ENCODE measurements around the gene HAPLN3. TPM values are rescaled to one million over a fixed set of nuclear protein-coding genes. Genes with fewer than 3 reads are reported as not detected.

The HAPLN3 gene
- total RNA-seq, 1 experiment from 2014 or later, result 168 TPM

DNA sequence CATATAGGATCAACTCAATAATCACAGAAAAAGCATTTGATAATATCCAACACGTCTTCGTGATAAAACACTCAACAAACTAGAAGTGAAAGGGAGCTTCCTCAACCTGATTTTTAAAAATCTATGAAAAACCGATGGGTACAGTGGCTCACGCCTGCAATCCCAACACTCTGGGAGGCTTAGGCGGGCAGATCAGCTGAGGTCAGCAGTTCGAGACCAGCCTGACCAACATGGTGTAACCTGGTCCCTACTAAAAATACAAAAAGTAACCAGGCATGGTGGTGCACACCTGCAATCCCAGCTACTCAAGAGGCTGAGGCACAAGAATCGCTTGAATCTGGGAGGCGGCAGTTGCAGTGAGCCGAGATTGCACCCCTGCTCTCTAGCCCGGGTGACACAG, 20.0 kb upstream of the HAPLN3 start:
- Histone ChIP-seq H3K9me3 (ENCODE audit: control insufficient read depth, insufficient read depth, low read depth, low read length) (no peaks in the 10 kb centered on the region), H3K4me3 (ENCODE audit: low read depth in 2 of 2, low read length in 2 of 2) (no peak overlapping the region), H3K27ac (ENCODE audit: low read length) (peak overlapping the region; percentile 5; the same call in 1 of the 2 replicates), H3K4me1 (ENCODE audit: control insufficient read depth, insufficient read depth, low read length) (peaks cover 45% of the 10 kb centered on the region), H3K27me3 (ENCODE audit: control insufficient read depth, insufficient read depth, low read length) (no peaks in the 10 kb centered on the region), H3K36me3 (ENCODE audit: control insufficient read depth, insufficient read depth, low read length) (peaks cover 4% of the 10 kb centered on the region; the same call in 1 of the 2 replicates)
- no TSS peak for BruUV-seq (replicated peaks)
- in situ Hi-C loops (cut with HindIII; ENCODE audit: low pct_unique_long_range_greater_than_20kb, low sequenced_read_pairs), result no loop called here
- POLR2A ChIA-PET, result no interaction called here
- DNase-seq (ENCODE audit: low read depth, low spot score) (no peak), ATAC-seq (no peak)
- TF ChIP-seq SIN3A (IDR thresholded peaks at IDR 0.05; ENCODE audit: borderline replicate concordance, insufficient read depth, low read depth, low read length) (no peak), POLR2AphosphoS5 (IDR thresholded peaks at IDR 0.05; ENCODE audit: low read depth, low read length) (no peak), TCF7L2 (IDR thresholded peaks at IDR 0.05; ENCODE audit: low read depth, low read length) (no peak)
- TF ChIP-seq, protein P1, sequence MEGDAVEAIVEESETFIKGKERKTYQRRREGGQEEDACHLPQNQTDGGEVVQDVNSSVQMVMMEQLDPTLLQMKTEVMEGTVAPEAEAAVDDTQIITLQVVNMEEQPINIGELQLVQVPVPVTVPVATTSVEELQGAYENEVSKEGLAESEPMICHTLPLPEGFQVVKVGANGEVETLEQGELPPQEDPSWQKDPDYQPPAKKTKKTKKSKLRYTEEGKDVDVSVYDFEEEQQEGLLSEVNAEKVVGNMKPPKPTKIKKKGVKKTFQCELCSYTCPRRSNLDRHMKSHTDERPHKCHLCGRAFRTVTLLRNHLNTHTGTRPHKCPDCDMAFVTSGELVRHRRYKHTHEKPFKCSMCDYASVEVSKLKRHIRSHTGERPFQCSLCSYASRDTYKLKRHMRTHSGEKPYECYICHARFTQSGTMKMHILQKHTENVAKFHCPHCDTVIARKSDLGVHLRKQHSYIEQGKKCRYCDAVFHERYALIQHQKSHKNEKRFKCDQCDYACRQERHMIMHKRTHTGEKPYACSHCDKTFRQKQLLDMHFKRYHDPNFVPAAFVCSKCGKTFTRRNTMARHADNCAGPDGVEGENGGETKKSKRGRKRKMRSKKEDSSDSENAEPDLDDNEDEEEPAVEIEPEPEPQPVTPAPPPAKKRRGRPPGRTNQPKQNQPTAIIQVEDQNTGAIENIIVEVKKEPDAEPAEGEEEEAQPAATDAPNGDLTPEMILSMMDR (IDR thresholded peaks at IDR 0.05), result no peak
- TF ChIP-seq, protein P2, sequence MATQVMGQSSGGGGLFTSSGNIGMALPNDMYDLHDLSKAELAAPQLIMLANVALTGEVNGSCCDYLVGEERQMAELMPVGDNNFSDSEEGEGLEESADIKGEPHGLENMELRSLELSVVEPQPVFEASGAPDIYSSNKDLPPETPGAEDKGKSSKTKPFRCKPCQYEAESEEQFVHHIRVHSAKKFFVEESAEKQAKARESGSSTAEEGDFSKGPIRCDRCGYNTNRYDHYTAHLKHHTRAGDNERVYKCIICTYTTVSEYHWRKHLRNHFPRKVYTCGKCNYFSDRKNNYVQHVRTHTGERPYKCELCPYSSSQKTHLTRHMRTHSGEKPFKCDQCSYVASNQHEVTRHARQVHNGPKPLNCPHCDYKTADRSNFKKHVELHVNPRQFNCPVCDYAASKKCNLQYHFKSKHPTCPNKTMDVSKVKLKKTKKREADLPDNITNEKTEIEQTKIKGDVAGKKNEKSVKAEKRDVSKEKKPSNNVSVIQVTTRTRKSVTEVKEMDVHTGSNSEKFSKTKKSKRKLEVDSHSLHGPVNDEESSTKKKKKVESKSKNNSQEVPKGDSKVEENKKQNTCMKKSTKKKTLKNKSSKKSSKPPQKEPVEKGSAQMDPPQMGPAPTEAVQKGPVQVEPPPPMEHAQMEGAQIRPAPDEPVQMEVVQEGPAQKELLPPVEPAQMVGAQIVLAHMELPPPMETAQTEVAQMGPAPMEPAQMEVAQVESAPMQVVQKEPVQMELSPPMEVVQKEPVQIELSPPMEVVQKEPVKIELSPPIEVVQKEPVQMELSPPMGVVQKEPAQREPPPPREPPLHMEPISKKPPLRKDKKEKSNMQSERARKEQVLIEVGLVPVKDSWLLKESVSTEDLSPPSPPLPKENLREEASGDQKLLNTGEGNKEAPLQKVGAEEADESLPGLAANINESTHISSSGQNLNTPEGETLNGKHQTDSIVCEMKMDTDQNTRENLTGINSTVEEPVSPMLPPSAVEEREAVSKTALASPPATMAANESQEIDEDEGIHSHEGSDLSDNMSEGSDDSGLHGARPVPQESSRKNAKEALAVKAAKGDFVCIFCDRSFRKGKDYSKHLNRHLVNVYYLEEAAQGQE (IDR thresholded peaks at IDR 0.05; ENCODE audit: insufficient read depth in 1 of 2, low read depth in 2 of 2, low read length in 1 of 2), result no peak
- CTCF ChIA-PET, result no interaction called here
- intact Hi-C loops (cut with micrococcal nuclease; ENCODE audit: unreplicated experiment), result no loop called here

DNA sequence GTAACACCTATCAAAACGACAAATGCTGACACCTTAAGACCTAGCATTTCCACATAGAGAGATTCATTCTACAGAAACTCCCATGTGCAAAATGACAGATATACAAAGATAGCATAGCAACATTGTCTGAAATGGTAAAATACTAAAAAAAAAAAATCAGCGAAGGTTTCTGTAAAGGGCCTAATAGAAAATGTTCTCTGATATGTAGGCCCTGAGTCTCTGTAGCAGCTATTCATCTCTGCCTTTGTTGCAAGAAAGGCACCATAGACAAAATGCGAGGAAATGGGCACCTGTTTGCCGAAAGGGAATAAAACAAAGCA, 18.5 kb upstream of the HAPLN3 start:
- peak overlapping the region; percentile 66 to 90 for H3K4me3 ChIP-seq (ENCODE audit: low read depth in 2 of 2, low read length in 2 of 2)
- no peak for DNase-seq (ENCODE audit: low read depth, low spot score)
- no peaks in the 10 kb centered on the region for H3K27me3 ChIP-seq (ENCODE audit: control insufficient read depth, insufficient read depth, low read length)
- peak overlapping the region; percentile 97 for H3K27ac ChIP-seq (ENCODE audit: low read length)
- H3K4me1 ChIP-seq (ENCODE audit: control insufficient read depth, insufficient read depth, low read length), result peaks cover 47% of the 10 kb centered on the region
- H3K9me3 ChIP-seq (ENCODE audit: control insufficient read depth, insufficient read depth, low read depth, low read length), result no peaks in the 10 kb centered on the region
- ATAC-seq, result no peak
- BruUV-seq (replicated peaks), result TSS peak; percentile 91
- ChIA-PET CTCF (interaction anchor here (0.7 to 1.2 kb wide), 2 partner anchors 9 to 90 kb away, joined by 3 read pairs; no protein-coding TSS in a partner anchor), POLR2A (interaction anchor here (0.6 kb wide), 1 partner anchor 68 kb away, joined by 3 read pairs; no protein-coding TSS in a partner anchor)
- in situ Hi-C loops (cut with HindIII; ENCODE audit: low pct_unique_long_range_greater_than_20kb, low sequenced_read_pairs) (no loop called here), intact Hi-C loops (cut with micrococcal nuclease; ENCODE audit: unreplicated experiment) (loop anchor here (5.0 kb wide), 1 partner anchor 68 kb away; no protein-coding TSS in a partner anchor)
- TF ChIP-seq SIN3A (IDR thresholded peaks at IDR 0.05; ENCODE audit: borderline replicate concordance, insufficient read depth, low read depth, low read length), result no peak
- TF ChIP-seq TCF7L2 (IDR thresholded peaks at IDR 0.05; ENCODE audit: low read depth, low read length), result no peak
- TF ChIP-seq POLR2AphosphoS5 (IDR thresholded peaks at IDR 0.05; ENCODE audit: low read depth, low read length), result no peak; the same call in 1 of the 2 replicates
- TF ChIP-seq, protein P2 (IDR thresholded peaks at IDR 0.05; ENCODE audit: insufficient read depth in 1 of 2, low read depth in 2 of 2, low read length in 1 of 2), result no peak
- H3K36me3 ChIP-seq (ENCODE audit: control insufficient read depth, insufficient read depth, low read length), result peaks cover 7% of the 10 kb centered on the region; the same call in 1 of the 2 replicates
